ENCODE results near the gene GSTM1.

DNA sequence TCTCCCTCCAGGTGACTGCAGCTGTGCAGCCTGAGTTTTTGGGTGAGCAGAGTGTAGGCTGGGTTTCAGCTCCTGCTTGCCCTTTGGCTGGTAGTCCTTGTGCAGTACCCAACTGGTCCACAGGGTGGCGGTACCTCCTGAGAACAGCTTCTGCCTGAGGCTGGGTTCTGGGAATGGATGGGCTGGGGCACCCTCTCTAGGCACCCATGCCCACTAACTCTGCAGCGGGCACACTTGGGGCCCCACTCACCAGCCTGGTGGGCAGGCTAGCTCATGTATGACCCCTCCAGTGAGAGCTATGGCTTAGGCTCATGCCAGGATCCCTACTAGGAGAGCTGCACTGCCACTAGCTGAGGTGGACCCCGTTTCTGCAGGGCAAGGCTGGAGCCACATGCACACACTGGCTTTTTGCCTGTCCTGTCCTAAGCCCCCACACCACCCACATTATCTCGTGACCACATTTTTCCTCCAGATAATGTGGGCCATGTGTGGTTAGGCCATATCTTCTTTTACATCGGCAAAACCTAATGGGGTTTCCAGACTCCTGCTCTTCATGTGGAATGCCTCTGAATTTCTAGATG, 47.2 kb upstream of the GSTM1 start:
- TF ChIP-seq, protein P1, sequence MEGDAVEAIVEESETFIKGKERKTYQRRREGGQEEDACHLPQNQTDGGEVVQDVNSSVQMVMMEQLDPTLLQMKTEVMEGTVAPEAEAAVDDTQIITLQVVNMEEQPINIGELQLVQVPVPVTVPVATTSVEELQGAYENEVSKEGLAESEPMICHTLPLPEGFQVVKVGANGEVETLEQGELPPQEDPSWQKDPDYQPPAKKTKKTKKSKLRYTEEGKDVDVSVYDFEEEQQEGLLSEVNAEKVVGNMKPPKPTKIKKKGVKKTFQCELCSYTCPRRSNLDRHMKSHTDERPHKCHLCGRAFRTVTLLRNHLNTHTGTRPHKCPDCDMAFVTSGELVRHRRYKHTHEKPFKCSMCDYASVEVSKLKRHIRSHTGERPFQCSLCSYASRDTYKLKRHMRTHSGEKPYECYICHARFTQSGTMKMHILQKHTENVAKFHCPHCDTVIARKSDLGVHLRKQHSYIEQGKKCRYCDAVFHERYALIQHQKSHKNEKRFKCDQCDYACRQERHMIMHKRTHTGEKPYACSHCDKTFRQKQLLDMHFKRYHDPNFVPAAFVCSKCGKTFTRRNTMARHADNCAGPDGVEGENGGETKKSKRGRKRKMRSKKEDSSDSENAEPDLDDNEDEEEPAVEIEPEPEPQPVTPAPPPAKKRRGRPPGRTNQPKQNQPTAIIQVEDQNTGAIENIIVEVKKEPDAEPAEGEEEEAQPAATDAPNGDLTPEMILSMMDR (IDR thresholded peaks at IDR 0.05; ENCODE audit: low read depth, low read length): peak; percentile 89
- TF ChIP-seq, protein P2, sequence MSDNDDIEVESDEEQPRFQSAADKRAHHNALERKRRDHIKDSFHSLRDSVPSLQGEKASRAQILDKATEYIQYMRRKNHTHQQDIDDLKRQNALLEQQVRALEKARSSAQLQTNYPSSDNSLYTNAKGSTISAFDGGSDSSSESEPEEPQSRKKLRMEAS (IDR thresholded peaks at IDR 0.05; ENCODE audit: low read depth, low read length): no peak
- TF ChIP-seq POLR2A (IDR thresholded peaks at IDR 0.05; ENCODE audit: extremely low read depth, insufficient read length): no peak

All from NB4 (cell line).